B cell (primary cell): Measurements from ENCODE around the gene AKT3. TPM values are rescaled to one million over a fixed set of nuclear protein-coding genes. Genes with fewer than 3 reads are reported as not detected.
A peak's percentile ranks its signal among the peaks of the same experiment; 100 is the strongest.

ENCODE experiments used
- ATAC-seq: fragments of 200-7000 bp; cut with Tn5 transposase; one replicate; pipeline ENCODE4 v1.10.0; 2021; ENCODE audit warnings: low read depth, mild to moderate bottlenecking, moderate number of reproducible peaks, moderate library complexity
- CTCF ChIA-PET: fragments of 350-600 bp; sonication (Branson Sonifier 250); formaldehyde crosslinking; loops from one replicate; lab custom pipeline; 2021; ENCODE audit warnings: antibody characterized with exemption, inconsistent platforms; lab: Charles Lee
- POLR2A ChIA-PET: fragments of 350-600 bp; sonication (Branson Sonifier 250); formaldehyde crosslinking; loops from one replicate; lab custom pipeline; 2021; ENCODE audit warnings: antibody characterized with exemption; lab: Charles Lee
- DNase-seq: peaks from one replicate; pipeline ENCODE4 v3.0.0; 2013
- H2AFZ ChIP-seq: 2 replicates; pipeline ENCODE4 v1.6.1; 2012; ENCODE audit warnings: mild to moderate bottlenecking, low read depth, low read length; ENCODE audit not compliant: insufficient read depth, poor library complexity, severe bottlenecking
- H3K27ac ChIP-seq, 2 donors: 1 replicate in 1 of 2; 2 replicates in 1 of 2; pipeline ENCODE4 v1.5.1; 2012 to 2013; ENCODE audit warnings: low read length in 2 of 2, mild to moderate bottlenecking in 2 of 2, moderate library complexity in 1 of 2
- H3K27me3 ChIP-seq, 4 experiments: fragments of 200-600 bp in 1 of 4; sonication (generic) in 1 of 4; replicated peaks in 1 of 4; 1 replicate in 2 of 4; 2 replicates in 2 of 4; pipeline versions ENCODE4 v1.6.1 to v1.7.0; 2013 to 2016; ENCODE audit warnings: low read length in 3 of 4, mild to moderate bottlenecking in 2 of 4, mixed read lengths in 1 of 4, moderate library complexity in 1 of 4; ENCODE audit not compliant: insufficient read depth in 4 of 4, control insufficient read depth in 3 of 4; ENCODE audit errors: control extremely low read depth in 1 of 4
- H3K36me3 ChIP-seq, 2 experiments: replicated peaks in 1 of 2; 1 replicate in 1 of 2; 2 replicates in 1 of 2; pipeline versions ENCODE4 v1.6.1 to v1.7.1; 2013; ENCODE audit warnings: low read length in 1 of 2; ENCODE audit not compliant: insufficient read depth in 2 of 2, control insufficient read depth in 1 of 2; ENCODE audit errors: control extremely low read depth in 1 of 2, extremely low read depth in 1 of 2
- H3K4me1 ChIP-seq, 2 donors: fragments of 200-600 bp in 1 of 2; sonication (generic) in 1 of 2; 1 replicate in 1 of 2; 2 replicates in 1 of 2; pipeline versions ENCODE4 v1.5.1 to v1.6.1; 2013 to 2017; ENCODE audit warnings: low read length in 2 of 2; ENCODE audit not compliant: control insufficient read depth in 2 of 2, insufficient read depth in 2 of 2
- H3K4me2 ChIP-seq: replicated peaks from 2 replicates; pipeline ENCODE3; 2012; ENCODE audit warnings: mild to moderate bottlenecking, low read depth, low read length; ENCODE audit not compliant: poor library complexity, severe bottlenecking
- H3K4me3 ChIP-seq, 5 experiments: fragments of 200-600 bp in 1 of 5; sonication (generic) in 1 of 5; 1 replicate in 3 of 5; 2 replicates in 2 of 5; pipeline versions ENCODE4 v1.5.1 to v1.7.0; 2011 to 2016; ENCODE audit warnings: low read length in 4 of 5, mild to moderate bottlenecking in 4 of 5, low read depth in 2 of 5, control low read depth in 1 of 5, moderate library complexity in 1 of 5; ENCODE audit not compliant: insufficient read depth in 1 of 5; ENCODE audit errors: control extremely low read depth in 1 of 5, extremely low read depth in 1 of 5
- H3K79me2 ChIP-seq: fragments of 200-600 bp; sonication (generic); one replicate; pipeline ENCODE4 v1.6.0; 2016; ENCODE audit warnings: low read length; ENCODE audit not compliant: control insufficient read depth, insufficient read depth
- H3K9ac ChIP-seq: fragments of 200-600 bp; sonication (generic); 2 replicates; pipeline ENCODE4 v1.6.1; 2017; ENCODE audit warnings: mild to moderate bottlenecking, low read length, moderate library complexity
- H3K9me3 ChIP-seq, 3 donors: one replicate each; pipeline versions ENCODE4 v1.6.1 to v1.7.1; 2013; ENCODE audit warnings: low read length in 2 of 3; ENCODE audit not compliant: control insufficient read depth in 2 of 3, insufficient read depth in 1 of 3; ENCODE audit errors: control extremely low read depth in 1 of 3
- H4K20me1 ChIP-seq: 2 replicates; pipeline ENCODE4 v1.6.0; 2012; ENCODE audit warnings: mild to moderate bottlenecking, low read length; ENCODE audit not compliant: insufficient read depth, control insufficient read depth, poor library complexity, severe bottlenecking
- H3K27ac Mint-ChIP-seq: one replicate; pipeline ENCODE4 v1.8.0; 2021; ENCODE audit warnings: mixed read lengths
- H3K27me3 Mint-ChIP-seq: one replicate; pipeline ENCODE4 v1.8.0; 2021; ENCODE audit warnings: mixed read lengths
- H3K4me1 Mint-ChIP-seq: one replicate; pipeline ENCODE4 v1.8.0; 2021; ENCODE audit warnings: mixed read lengths
- H3K4me3 Mint-ChIP-seq: one replicate; pipeline ENCODE4 v1.8.0; 2021; ENCODE audit warnings: mixed read lengths
- H3K9me3 Mint-ChIP-seq: one replicate; pipeline ENCODE4 v1.8.0; 2022; ENCODE audit warnings: mixed read lengths; ENCODE audit not compliant: insufficient read depth
- EZH2 ChIP-seq: IDR thresholded peaks from 2 replicates; pipeline ENCODE4 v1.6.1; 2012; ENCODE audit warnings: borderline replicate concordance, low read depth, mild to moderate bottlenecking, moderate library complexity, low read length; ENCODE audit not compliant: insufficient read depth, poor library complexity, severe bottlenecking
- WGBS: methylation state at CpG from one replicate; pipeline ENCODE4 v1.1.5; 2013; ENCODE audit warnings: missing lambda C conversion rate; ENCODE audit not compliant: insufficient coverage; 5-methylcytosine and 5-hydroxymethylcytosine counted together
- intact Hi-C: fragments of 100-400 bp; cut with micrococcal nuclease; formaldehyde crosslinking; loops from one replicate; pipeline ENCODE4 v1.10.0; 2022
- polyA plus RNA-seq: library from polyadenylated mRNA; depleted of rRNA; stranded (reverse); fragments of >200 nt; gene quantifications from 2 replicates; pipeline ENCODE4 v1.2.3, GENCODE V29; 2012
- total RNA-seq, 2 donors: library from RNA; stranded (reverse); fragments of 120-200 nt in 1 of 2; gene quantifications; 1 replicate in 1 of 2; 2 replicates in 1 of 2; pipeline versions ENCODE4 v1.2.3 to v1.2.4, GENCODE V29; 2013 to 2022
- TF ChIP-seq, protein P1 (sequence below): fragments of 200-600 bp; IDR thresholded peaks from one replicate; pipeline ENCODE4 v1.8.0; 2022; ENCODE audit warnings: antibody characterized with exemption, mild to moderate bottlenecking

Gene AKT3
- total and polyA plus RNA-seq, 2 donors (not counting 1 experiment from before 2014, with no cell fraction given), result 4.4 to 148 TPM

DNA sequence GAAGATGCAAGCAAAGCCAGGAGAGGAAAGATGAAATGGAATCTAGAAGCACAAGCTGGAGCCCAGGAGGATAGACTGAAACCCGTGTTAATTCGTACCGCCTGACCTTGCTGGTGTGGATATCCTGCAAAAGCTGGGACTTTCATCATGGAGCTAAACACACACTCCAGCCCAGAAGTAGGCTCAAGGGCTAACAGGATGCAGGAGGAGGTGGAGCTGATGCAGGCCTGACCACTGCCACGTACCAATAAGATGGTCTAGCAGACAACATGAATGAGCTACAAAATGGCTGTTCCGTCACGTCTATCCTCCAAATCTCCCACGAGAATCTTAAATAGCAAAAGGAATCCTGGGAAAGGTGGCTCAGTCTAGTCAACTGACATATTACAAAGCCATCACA, 323.9 kb downstream of the AKT3 start:
- WGBS, result 100% methylated on average over 5 of the region's 7 CpGs
- Histone ChIP-seq H4K20me1 (no peaks in the 10 kb centered on the region), H3K9me3 (peaks cover 0 to 1% (median 0%) of the 10 kb centered on the region in 3 donors), H3K4me1 (no peaks in the 10 kb centered on the region), H3K79me2 (no peaks in the 10 kb centered on the region), H3K27ac (no peak overlapping the region), H3K9ac (no peak overlapping the region), H2AFZ (no peak overlapping the region), H3K4me3 (no peak overlapping the region), H3K27me3 (no peaks in the 10 kb centered on the region), H3K36me3 (no peaks in the 10 kb centered on the region), H3K4me2 (no peak overlapping the region)
- ChIA-PET POLR2A (no interaction called here), CTCF (no interaction called here)
- peaks cover 4% of the 10 kb centered on the region for H3K4me1 Mint-ChIP-seq
- DNase-seq (no peak), ATAC-seq (no peak)
- no peaks in the 10 kb centered on the region for H3K27me3 Mint-ChIP-seq
- H3K9me3 Mint-ChIP-seq, result peaks cover 8% of the 10 kb centered on the region
- H3K27ac Mint-ChIP-seq, result peak overlapping the region; percentile 43
- TF ChIP-seq, protein P1, sequence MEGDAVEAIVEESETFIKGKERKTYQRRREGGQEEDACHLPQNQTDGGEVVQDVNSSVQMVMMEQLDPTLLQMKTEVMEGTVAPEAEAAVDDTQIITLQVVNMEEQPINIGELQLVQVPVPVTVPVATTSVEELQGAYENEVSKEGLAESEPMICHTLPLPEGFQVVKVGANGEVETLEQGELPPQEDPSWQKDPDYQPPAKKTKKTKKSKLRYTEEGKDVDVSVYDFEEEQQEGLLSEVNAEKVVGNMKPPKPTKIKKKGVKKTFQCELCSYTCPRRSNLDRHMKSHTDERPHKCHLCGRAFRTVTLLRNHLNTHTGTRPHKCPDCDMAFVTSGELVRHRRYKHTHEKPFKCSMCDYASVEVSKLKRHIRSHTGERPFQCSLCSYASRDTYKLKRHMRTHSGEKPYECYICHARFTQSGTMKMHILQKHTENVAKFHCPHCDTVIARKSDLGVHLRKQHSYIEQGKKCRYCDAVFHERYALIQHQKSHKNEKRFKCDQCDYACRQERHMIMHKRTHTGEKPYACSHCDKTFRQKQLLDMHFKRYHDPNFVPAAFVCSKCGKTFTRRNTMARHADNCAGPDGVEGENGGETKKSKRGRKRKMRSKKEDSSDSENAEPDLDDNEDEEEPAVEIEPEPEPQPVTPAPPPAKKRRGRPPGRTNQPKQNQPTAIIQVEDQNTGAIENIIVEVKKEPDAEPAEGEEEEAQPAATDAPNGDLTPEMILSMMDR, result no peak
- no peak for TF ChIP-seq EZH2
- no peak overlapping the region for H3K4me3 Mint-ChIP-seq
- intact Hi-C loops, result no loop called here

DNA sequence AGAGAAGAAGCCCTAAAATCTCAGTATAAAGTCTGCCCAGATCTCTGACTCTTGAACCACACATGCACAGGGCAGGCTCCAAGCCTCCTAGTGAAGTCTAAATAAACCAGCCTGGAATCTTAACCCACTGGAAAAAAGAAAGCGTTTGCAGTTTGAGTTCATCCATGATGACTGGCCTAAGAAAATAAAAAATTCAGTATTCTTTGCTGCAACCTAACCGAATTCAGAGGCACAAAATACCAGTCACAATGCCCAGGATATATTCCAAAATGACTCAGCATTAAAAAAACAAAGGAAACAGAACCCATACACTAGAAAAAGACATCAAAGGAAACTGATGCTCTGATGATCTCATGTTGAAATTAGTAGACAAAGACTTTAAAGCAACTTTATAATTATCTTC, 325.0 kb downstream of the AKT3 start:
- no peaks in the 10 kb centered on the region for H4K20me1 ChIP-seq
- Mint-ChIP-seq H3K4me3 (no peak overlapping the region), H3K4me1 (peaks cover 4% of the 10 kb centered on the region), H3K9me3 (peaks cover 8% of the 10 kb centered on the region), H3K27ac (no peak overlapping the region), H3K27me3 (no peaks in the 10 kb centered on the region)
- no peaks in the 10 kb centered on the region for H3K4me1 ChIP-seq
- H2AFZ ChIP-seq, result no peak overlapping the region
- peaks cover 0 to 1% (median 0%) of the 10 kb centered on the region in 3 donors for H3K9me3 ChIP-seq
- DNase-seq, result no peak
- ChIA-PET CTCF (no interaction called here), POLR2A (interaction anchor here (0.6 kb wide), 1 partner anchor 17 kb away, joined by 8 read pairs; no protein-coding TSS in a partner anchor)
- WGBS, result 86% methylated on average over 1 of the region's 2 CpGs
- H3K4me2 ChIP-seq, result no peak overlapping the region
- no peak overlapping the region for H3K9ac ChIP-seq
- no peaks in the 10 kb centered on the region for H3K27me3 ChIP-seq
- TF ChIP-seq, protein P1, result no peak
- no peak for TF ChIP-seq EZH2
- intact Hi-C loops, result no loop called here
- no peaks in the 10 kb centered on the region for H3K36me3 ChIP-seq
- no peak for ATAC-seq
- H3K4me3 ChIP-seq, result no peak overlapping the region
- H3K79me2 ChIP-seq, result no peaks in the 10 kb centered on the region
- no peak overlapping the region for H3K27ac ChIP-seq
